NCI-H2029 treated with DMSO at 0.1 percent for 48 hours (cell line): Measurements from ENCODE around the gene NACC1.

ENCODE experiments used
- DNase-seq: peaks from one replicate; lab custom pipeline; 2025; lab: John Stamatoyannopoulos, UW

Gene NACC1

GRCh38 chr19:13100031-13100588, 18.0 kb upstream of the NACC1 start:
- DNase-seq: no peak

- no peak for DNase-seq
Observed at GRCh38 chr19:13100841-13101589, 17.0 kb upstream of the NACC1 start.

- DNase-seq: no peak
Observed at GRCh38 chr19:13101590-13102415, 16.3 kb upstream of the NACC1 start.

- no peak for DNase-seq
Observed at GRCh38 chr19:13102416-13102665, 15.7 kb upstream of the NACC1 start.

GRCh38 chr19:13102666-13103580, 15.1 kb upstream of the NACC1 start, which contains the start of gene LYL1:
Gene LYL1, minus strand, starts transcription at chr19:13102858. Its CDS starts 1,687 bp downstream, at chr19:13101171.
- DNase-seq: no peak

- DNase-seq: no peak
Observed at GRCh38 chr19:13103581-13104359, 14.3 kb upstream of the NACC1 start.

GRCh38 chr19:13104360-13104847, 13.7 kb upstream of the NACC1 start:
- DNase-seq: no peak

GRCh38 chr19:13104848-13105711, 13.0 kb upstream of the NACC1 start:
- DNase-seq: no peak

- no peak for DNase-seq
Observed at GRCh38 chr19:13109361-13110098, 8.5 kb upstream of the NACC1 start.

GRCh38 chr19:13110099-13110610, 7.9 kb upstream of the NACC1 start:
- no peak for DNase-seq

- DNase-seq: no peak
Observed at GRCh38 chr19:13112555-13112954, 5.5 kb upstream of the NACC1 start.

- no peak for DNase-seq
Observed at GRCh38 chr19:13115936-13116281, 2.2 kb upstream of the NACC1 start.

- DNase-seq: peak; percentile 85
Observed at GRCh38 chr19:13116282-13117175, 1.5 kb upstream of the NACC1 start, which contains the start of gene TRMT1. Gene TRMT1, minus strand, starts transcription at chr19:13116740. Its CDS starts 341 bp downstream, at chr19:13116399.

- DNase-seq: no peak
Observed at GRCh38 chr19:13117176-13117771, 790 bp upstream of the NACC1 start.

GRCh38 chr19:13118424-13119193, 545 bp downstream of the NACC1 start:
- DNase-seq: no peak

GRCh38 chr19:13119627-13120026, 1.6 kb downstream of the NACC1 start:
- DNase-seq: no peak

GRCh38 chr19:13120031-13120430, 2.0 kb downstream of the NACC1 start:
- DNase-seq: no peak
